ENCODE data around the gene SLC15A4. TPM values are rescaled to one million over a fixed set of nuclear protein-coding genes. Genes with fewer than 3 reads are reported as not detected.

SLC15A4 gene
- polyA plus RNA-seq, 1 of the 3 experiments (the other 2 are of a cell fraction) = 14.5 TPM

DNA sequence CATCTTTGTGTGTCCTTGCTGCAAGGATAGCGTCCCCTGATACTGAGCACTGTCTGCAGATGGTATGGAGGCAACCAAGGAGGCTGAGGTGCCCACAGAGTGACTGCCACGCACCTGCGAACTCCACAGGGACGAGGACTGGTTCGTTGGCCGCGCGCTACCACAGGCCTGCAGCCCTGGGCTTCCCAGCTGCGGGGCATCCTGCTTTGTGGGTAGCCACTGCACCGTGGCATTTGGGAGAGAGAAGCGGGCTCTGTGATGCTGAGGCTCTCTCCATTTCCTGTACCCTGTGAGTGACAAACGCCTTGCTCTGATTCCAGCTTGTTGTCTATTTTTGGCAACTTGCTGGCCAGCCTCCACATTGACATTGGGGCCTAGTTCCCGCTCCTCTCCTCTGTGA is 76.3 kb downstream of the SLC15A4 start:
- ChIA-PET POLR2A (no interaction called here), CTCF (no interaction called here)
- Histone ChIP-seq H2AFZ (ENCODE audit: low read depth) (no peak overlapping the region), H3K4me2 (no peak overlapping the region), H3K79me2 (ENCODE audit: insufficient read depth) (no peaks in the 10 kb centered on the region), H3F3A (replicated peaks; ENCODE audit: insufficient read depth) (no peaks in the 10 kb centered on the region), H3K36me3 (replicated peaks in 1 of 2; ENCODE audit: control insufficient read depth in 1 of 2, insufficient read depth in 2 of 2, low read length in 1 of 2) (no peaks in the 10 kb centered on the region), H3K27ac (ENCODE audit: low read depth in 2 of 2, low read length in 1 of 2) (no peak overlapping the region), H3K27me3 (ENCODE audit: insufficient read depth) (no peaks in the 10 kb centered on the region), H4K20me1 (ENCODE audit: insufficient read depth) (no peaks in the 10 kb centered on the region), H3K9me2 (no peaks in the 10 kb centered on the region), H3K9me3 (no peaks in the 10 kb centered on the region), H3K9ac (no peak overlapping the region), H3K4me1 (ENCODE audit: control insufficient read depth in 1 of 2, insufficient read depth in 2 of 2, low read depth in 1 of 2, low read length in 1 of 2) (no peaks in the 10 kb centered on the region), H3K4me3 (ENCODE audit: low read depth in 2 of 2, low read length in 1 of 2) (no peak overlapping the region)
- DNase-seq = no peak
- WGBS (ENCODE audit: low lambda C conversion rate) = no CpG with 5 or more reads among the region's 13 CpGs
- TF ChIP-seq YY1 (IDR thresholded peaks at IDR 0.05; ENCODE audit: low read depth) (no peak), RFX5 (IDR thresholded peaks at IDR 0.05; ENCODE audit: low read length) (no peak), TCF12 (IDR thresholded peaks at IDR 0.05) (no peak), NRF1 (IDR thresholded peaks at IDR 0.05; ENCODE audit: low read depth, low read length) (no peak), ELF1 (IDR thresholded peaks at IDR 0.05) (no peak), FOXJ3 (CRISPR knock-in tag; IDR thresholded peaks at IDR 0.05) (no peak), MEF2A (IDR thresholded peaks at IDR 0.05; ENCODE audit: borderline replicate concordance, low read depth) (no peak), GABPA (IDR thresholded peaks at IDR 0.05; ENCODE audit: low read depth) (no peak), IRF3 (IDR thresholded peaks at IDR 0.05; ENCODE audit: low read depth, low read length) (no peak), EP300 (IDR thresholded peaks at IDR 0.05; ENCODE audit: borderline replicate concordance in 1 of 2, low read depth in 1 of 2, low read length in 1 of 2) (no peak), MXI1 (IDR thresholded peaks at IDR 0.05; ENCODE audit: low read depth, low read length) (no peak), GATA2 (CRISPR knock-in tag; IDR thresholded peaks at IDR 0.05) (no peak), TEAD4 (IDR thresholded peaks at IDR 0.05; ENCODE audit: borderline replicate concordance, insufficient read depth) (no peak)
- TF ChIP-seq, protein P1, sequence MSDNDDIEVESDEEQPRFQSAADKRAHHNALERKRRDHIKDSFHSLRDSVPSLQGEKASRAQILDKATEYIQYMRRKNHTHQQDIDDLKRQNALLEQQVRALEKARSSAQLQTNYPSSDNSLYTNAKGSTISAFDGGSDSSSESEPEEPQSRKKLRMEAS (IDR thresholded peaks at IDR 0.05; ENCODE audit: low read depth) = no peak
- TF ChIP-seq, protein P2, sequence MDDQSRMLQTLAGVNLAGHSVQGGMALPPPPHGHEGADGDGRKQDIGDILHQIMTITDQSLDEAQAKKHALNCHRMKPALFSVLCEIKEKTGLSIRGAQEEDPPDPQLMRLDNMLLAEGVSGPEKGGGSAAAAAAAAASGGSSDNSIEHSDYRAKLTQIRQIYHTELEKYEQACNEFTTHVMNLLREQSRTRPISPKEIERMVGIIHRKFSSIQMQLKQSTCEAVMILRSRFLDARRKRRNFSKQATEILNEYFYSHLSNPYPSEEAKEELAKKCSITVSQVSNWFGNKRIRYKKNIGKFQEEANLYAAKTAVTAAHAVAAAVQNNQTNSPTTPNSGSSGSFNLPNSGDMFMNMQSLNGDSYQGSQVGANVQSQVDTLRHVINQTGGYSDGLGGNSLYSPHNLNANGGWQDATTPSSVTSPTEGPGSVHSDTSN (IDR thresholded peaks at IDR 0.05) = no peak

- Histone ChIP-seq H3K4me3 (ENCODE audit: low read depth in 2 of 2, low read length in 1 of 2) (no peak overlapping the region), H3K9me2 (no peaks in the 10 kb centered on the region), H3K9ac (no peak overlapping the region), H4K20me1 (ENCODE audit: insufficient read depth) (no peaks in the 10 kb centered on the region), H3F3A (replicated peaks; ENCODE audit: insufficient read depth) (no peaks in the 10 kb centered on the region), H3K36me3 (replicated peaks in 1 of 2; ENCODE audit: control insufficient read depth in 1 of 2, insufficient read depth in 2 of 2, low read length in 1 of 2) (no peaks in the 10 kb centered on the region), H3K27me3 (ENCODE audit: insufficient read depth) (no peaks in the 10 kb centered on the region), H3K79me2 (ENCODE audit: insufficient read depth) (no peaks in the 10 kb centered on the region), H3K4me1 (ENCODE audit: control insufficient read depth in 1 of 2, insufficient read depth in 2 of 2, low read depth in 1 of 2, low read length in 1 of 2) (no peaks in the 10 kb centered on the region), H3K9me3 (no peaks in the 10 kb centered on the region), H2AFZ (ENCODE audit: low read depth) (no peak overlapping the region), H3K4me2 (no peak overlapping the region), H3K27ac (ENCODE audit: low read depth in 2 of 2, low read length in 1 of 2) (no peak overlapping the region)
- ChIA-PET CTCF (no interaction called here), POLR2A (no interaction called here)
- TF ChIP-seq SMC3 (IDR thresholded peaks at IDR 0.05; ENCODE audit: low read depth, low read length) = no peak
- no peak for TF ChIP-seq RXRA (IDR thresholded peaks at IDR 0.05; ENCODE audit: borderline replicate concordance, low read depth)
- no peak for TF ChIP-seq RFX5 (IDR thresholded peaks at IDR 0.05; ENCODE audit: low read length)
- TF ChIP-seq NRF1 (IDR thresholded peaks at IDR 0.05; ENCODE audit: low read depth, low read length) = no peak
- no peak for TF ChIP-seq TCF12 (IDR thresholded peaks at IDR 0.05)
- TF ChIP-seq FOXM1 (IDR thresholded peaks at IDR 0.05; ENCODE audit: low read depth) = no peak
- no peak for TF ChIP-seq TAF1 (IDR thresholded peaks at IDR 0.05; ENCODE audit: borderline replicate concordance, low read depth, low read length)
- no peak for TF ChIP-seq TEAD4 (IDR thresholded peaks at IDR 0.05; ENCODE audit: borderline replicate concordance, insufficient read depth)
- TF ChIP-seq RAD21 (IDR thresholded peaks at IDR 0.05; ENCODE audit: low read length) = no peak
- no peak for TF ChIP-seq RCOR1 (IDR thresholded peaks at IDR 0.05; ENCODE audit: low read length)
- TF ChIP-seq, protein P3, sequence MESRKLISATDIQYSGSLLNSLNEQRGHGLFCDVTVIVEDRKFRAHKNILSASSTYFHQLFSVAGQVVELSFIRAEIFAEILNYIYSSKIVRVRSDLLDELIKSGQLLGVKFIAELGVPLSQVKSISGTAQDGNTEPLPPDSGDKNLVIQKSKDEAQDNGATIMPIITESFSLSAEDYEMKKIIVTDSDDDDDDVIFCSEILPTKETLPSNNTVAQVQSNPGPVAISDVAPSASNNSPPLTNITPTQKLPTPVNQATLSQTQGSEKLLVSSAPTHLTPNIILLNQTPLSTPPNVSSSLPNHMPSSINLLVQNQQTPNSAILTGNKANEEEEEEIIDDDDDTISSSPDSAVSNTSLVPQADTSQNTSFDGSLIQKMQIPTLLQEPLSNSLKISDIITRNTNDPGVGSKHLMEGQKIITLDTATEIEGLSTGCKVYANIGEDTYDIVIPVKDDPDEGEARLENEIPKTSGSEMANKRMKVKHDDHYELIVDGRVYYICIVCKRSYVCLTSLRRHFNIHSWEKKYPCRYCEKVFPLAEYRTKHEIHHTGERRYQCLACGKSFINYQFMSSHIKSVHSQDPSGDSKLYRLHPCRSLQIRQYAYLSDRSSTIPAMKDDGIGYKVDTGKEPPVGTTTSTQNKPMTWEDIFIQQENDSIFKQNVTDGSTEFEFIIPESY (IDR thresholded peaks at IDR 0.05; ENCODE audit: borderline replicate concordance, low read depth) = no peak
- no peak for TF ChIP-seq SIN3A (IDR thresholded peaks at IDR 0.05; ENCODE audit: borderline replicate concordance, low read depth, low read length)
- DNase-seq = no peak
- WGBS (ENCODE audit: low lambda C conversion rate) = 38% methylated on average over 6 of the region's 11 CpGs
These were observed 77.7 kb downstream of the SLC15A4 start for GRCh38 chr12:128745772-128746689.

Data from SK-N-SH (cell line).